BJ (cell line): ENCODE data around the gene TBC1D9. TPM values are rescaled to one million over a fixed set of nuclear protein-coding genes. Genes with fewer than 3 reads are reported as not detected.

Source experiments
- CTCF ChIA-PET: fragments of 350-600 bp; formaldehyde crosslinking; extraction: SDS; loops from one replicate; lab custom pipeline; 2021; ENCODE audit warnings: antibody characterized with exemption, inconsistent platforms; lab: Yijun Ruan, JAX
- POLR2A ChIA-PET: fragments of 300-600 bp; sonication (Branson Sonifier 250); formaldehyde crosslinking; extraction: SDS; loops from one replicate; lab custom pipeline; 2021; ENCODE audit warnings: antibody characterized with exemption; lab: Charles Lee
- DNase-seq: peaks from one replicate; pipeline ENCODE4 v3.0.0-alpha.2; 2011; ENCODE audit warnings: low read depth
- H3K27me3 ChIP-seq: 2 replicates; pipeline ENCODE4 v1.6.0; 2011; ENCODE audit warnings: low read length; ENCODE audit not compliant: control insufficient read depth, insufficient read depth
- H3K36me3 ChIP-seq: 2 replicates; pipeline ENCODE4 v1.5.1; 2011; ENCODE audit warnings: low read length; ENCODE audit not compliant: control insufficient read depth, insufficient read depth
- H3K4me3 ChIP-seq: 2 replicates; pipeline ENCODE4 v1.5.1; 2011; ENCODE audit warnings: low read depth, mild to moderate bottlenecking, control low read depth, low read length
- CTCF ChIP-seq: IDR thresholded peaks from 2 replicates; pipeline ENCODE4 v1.5.1; 2011; ENCODE audit warnings: low read depth, mild to moderate bottlenecking, control low read depth, inconsistent platforms, low read length, moderate library complexity; ENCODE audit not compliant: insufficient read depth
- polyA plus RNA-seq: library from polyadenylated mRNA; depleted of rRNA; stranded (reverse); fragments of >200 nt; gene quantifications from 2 replicates; pipeline ENCODE4 v1.2.3, GENCODE V29; 2011

The TBC1D9 gene
- polyA plus RNA-seq, 1 experiment = 12.0 TPM

- POLR2A ChIA-PET = no interaction called here
Measured at GRCh38 chr4:140622333-140622958, 133.7 kb downstream of the TBC1D9 start.

GRCh38 chr4:140621161-140621560 lies 135.0 kb downstream of the TBC1D9 start:
- peaks cover 4% of the 10 kb centered on the region for H3K36me3 ChIP-seq
- POLR2A ChIA-PET = no interaction called here

More at GRCh38 chr4:140622333-140622958, 133.7 kb downstream of the TBC1D9 start:
- no peak for DNase-seq
- Histone ChIP-seq H3K36me3 (peaks cover 4% of the 10 kb centered on the region), H3K4me3 (no peak overlapping the region), H3K27me3 (no peaks in the 10 kb centered on the region)
- TF ChIP-seq CTCF = no peak
- CTCF ChIA-PET = no interaction called here

GRCh38 chr4:140617499-140618248 lies 138.5 kb downstream of the TBC1D9 start:
- Histone ChIP-seq H3K36me3 (peaks cover 4% of the 10 kb centered on the region), H3K4me3 (no peak overlapping the region), H3K27me3 (no peaks in the 10 kb centered on the region)
- no peak for DNase-seq
- ChIA-PET CTCF (interaction anchor here (1.0 to 1.5 kb wide), 3 partner anchors 10 to 258 kb away, joined by 4 to 7 read pairs (median 4); no protein-coding TSS in a partner anchor), POLR2A (no interaction called here)
- TF ChIP-seq CTCF = no peak

More at GRCh38 chr4:140621161-140621560, 135.0 kb downstream of the TBC1D9 start:
- Histone ChIP-seq H3K27me3 (no peaks in the 10 kb centered on the region), H3K4me3 (no peak overlapping the region)
- no peak for TF ChIP-seq CTCF
- DNase-seq = no peak
- CTCF ChIA-PET = interaction anchor here (1.1 to 2.0 kb wide), 2 partner anchors 11 to 261 kb away, joined by 3 to 7 read pairs; no protein-coding TSS in a partner anchor

- no peaks in the 10 kb centered on the region for H3K36me3 ChIP-seq
- ChIA-PET CTCF (interaction anchor here (0.6 to 1.3 kb wide), 3 partner anchors 142 to 255 kb away, joined by 3 to 4 read pairs (median 3); no protein-coding TSS in a partner anchor), POLR2A (no interaction called here)
- H3K27me3 ChIP-seq = no peaks in the 10 kb centered on the region
- DNase-seq = no peak
- TF ChIP-seq CTCF = no peak
- H3K4me3 ChIP-seq = no peak overlapping the region
Measured at GRCh38 chr4:140615451-140615850, 140.7 kb downstream of the TBC1D9 start.

GRCh38 chr4:140612357-140612756 lies 143.8 kb downstream of the TBC1D9 start:
- DNase-seq = no peak
- ChIA-PET POLR2A (no interaction called here), CTCF (interaction anchor here (0.9 kb wide), 1 partner anchor 9 kb away, joined by 4 read pairs; no protein-coding TSS in a partner anchor)
- TF ChIP-seq CTCF = no peak
- H3K36me3 ChIP-seq = no peaks in the 10 kb centered on the region
- H3K27me3 ChIP-seq = no peaks in the 10 kb centered on the region; the same call in 1 of the 2 replicates
- no peak overlapping the region for H3K4me3 ChIP-seq
